Vagina (tissue), 2 donors: Measurements from ENCODE around the gene CSGALNACT2.

ENCODE experiments used
- CTCF ChIP-seq, 3 experiments: fragments of 450-650 bp in 2 of 3; fragments of 200-600 bp in 1 of 3; sonication (generic) in 1 of 3; IDR thresholded peaks; one replicate each; pipeline ENCODE4 v1.5.1; 2017 to 2019; ENCODE audit warnings: antibody characterized with exemption in 3 of 3, mild to moderate bottlenecking in 2 of 3, moderate library complexity in 2 of 3
- POLR2A ChIP-seq, 2 donors: fragments of 450-650 bp; IDR thresholded peaks; one replicate each; pipeline ENCODE4 v1.6.1; 2017; ENCODE audit warnings: antibody characterized with exemption in 2 of 2, mild to moderate bottlenecking in 2 of 2, moderate library complexity in 2 of 2

DNA sequence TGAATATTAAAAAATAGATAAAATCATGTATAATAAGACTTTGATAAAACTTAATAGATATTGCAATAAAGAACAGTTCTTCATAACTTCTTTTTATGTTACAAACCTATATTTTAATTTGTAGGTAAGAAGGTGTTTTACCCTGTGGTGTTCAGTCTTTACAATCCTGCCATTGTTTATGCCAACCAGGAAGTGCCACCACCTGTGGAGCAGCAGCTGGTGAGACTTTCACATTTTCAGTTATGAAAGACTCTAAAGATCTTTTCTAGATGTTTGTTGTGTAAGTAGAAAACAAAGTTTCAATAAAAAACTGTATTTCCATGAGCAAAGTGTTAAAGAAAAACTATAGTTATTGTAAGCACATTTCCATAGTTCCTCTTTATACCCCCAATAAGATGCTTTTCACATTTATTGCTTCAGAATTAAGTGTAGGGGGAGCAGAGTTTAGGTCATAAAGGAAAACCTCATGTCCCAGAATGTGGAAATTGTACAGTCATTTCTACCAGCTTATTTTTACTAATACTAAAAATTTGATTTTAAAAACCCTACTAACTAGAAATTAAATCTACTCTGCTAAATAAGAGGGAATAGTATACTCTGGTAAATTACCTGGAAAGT, 28.7 kb downstream of the CSGALNACT2 start:
- no peak for TF ChIP-seq POLR2A (IDR thresholded peaks at IDR 0.05)
- no peak for TF ChIP-seq CTCF (IDR thresholded peaks at IDR 0.05)
